Caco-2 (cell line): ENCODE measurements around the gene HOXC12. TPM values are rescaled to one million over a fixed set of nuclear protein-coding genes. Genes with fewer than 3 reads are reported as not detected.

ENCODE experiments used
- BruUV-seq: library from RNA; stranded (reverse); fragments of 400-500 nt; replicated peaks from 2 replicates; lab custom pipeline; 2021; lab: Mats Ljungman, UMichigan
- CTCF ChIA-PET: fragments of 300-600 bp; sonication (Branson Sonifier 250); formaldehyde crosslinking; loops from one replicate; lab custom pipeline; 2022; ENCODE audit warnings: antibody characterized with exemption; lab: Charles Lee
- POLR2A ChIA-PET: fragments of 300-600 bp; sonication (Branson Sonifier 250); formaldehyde crosslinking; loops from one replicate; lab custom pipeline; 2022; ENCODE audit warnings: antibody characterized with exemption; lab: Charles Lee
- DNase-seq, 2 experiments: peaks; one replicate each; pipeline versions ENCODE4 v3.0.0 to v3.0.0-alpha.2; 2020 to 2022
- H3K27me3 ChIP-seq: replicated peaks from 2 replicates; pipeline ENCODE4 v1.6.0; 2011; ENCODE audit warnings: low read length; ENCODE audit not compliant: control insufficient read depth, insufficient read depth
- H3K36me3 ChIP-seq: 2 replicates; pipeline ENCODE4 v1.5.1; 2011; ENCODE audit warnings: low read length; ENCODE audit not compliant: control insufficient read depth, insufficient read depth
- H3K4me1 ChIP-seq: fragments of 250-450 bp; sonication (Bioruptor Pico); 2 replicates; pipeline ENCODE4 v1.5.1; 2020; ENCODE audit warnings: mild to moderate bottlenecking
- H3K4me3 ChIP-seq: 2 replicates; pipeline ENCODE4 v1.5.1; 2011; ENCODE audit warnings: low read depth, mild to moderate bottlenecking, control low read depth, low read length
- H3K9me3 ChIP-seq: fragments of 250-450 bp; sonication (Bioruptor Pico); 2 replicates; pipeline ENCODE4 v1.5.1; 2020; ENCODE audit warnings: mild to moderate bottlenecking, moderate library complexity
- H3K27ac Mint-ChIP-seq: one replicate; pipeline ENCODE4 v1.8.0; 2022; ENCODE audit warnings: mixed read lengths; ENCODE audit not compliant: unreplicated experiment
- H3K27me3 Mint-ChIP-seq: one replicate; pipeline ENCODE4 v1.8.0; 2022; ENCODE audit warnings: mixed read lengths; ENCODE audit not compliant: insufficient read depth, unreplicated experiment
- H3K36me3 Mint-ChIP-seq: one replicate; pipeline ENCODE4 v1.8.0; 2022; ENCODE audit warnings: mild to moderate bottlenecking, mixed read lengths; ENCODE audit not compliant: insufficient read depth, unreplicated experiment
- H3K4me1 Mint-ChIP-seq: one replicate; pipeline ENCODE4 v1.8.0; 2022; ENCODE audit warnings: low read depth, mixed read lengths; ENCODE audit not compliant: unreplicated experiment
- H3K4me3 Mint-ChIP-seq: one replicate; pipeline ENCODE4 v1.8.0; 2022; ENCODE audit warnings: mild to moderate bottlenecking, moderate library complexity, mixed read lengths; ENCODE audit not compliant: unreplicated experiment
- H3K9me3 Mint-ChIP-seq: one replicate; pipeline ENCODE4 v1.8.0; 2022; ENCODE audit warnings: mixed read lengths; ENCODE audit not compliant: unreplicated experiment
- CTCF ChIP-seq, 2 experiments: fragments of 200-600 bp in 1 of 2; IDR thresholded peaks; 1 replicate in 1 of 2; 2 replicates in 1 of 2; pipeline versions ENCODE4 v1.5.1 to v1.8.0; 2011 to 2022; ENCODE audit warnings: antibody characterized with exemption in 1 of 2, control low read depth in 1 of 2, inconsistent platforms in 1 of 2, low read depth in 1 of 2, low read length in 1 of 2, mild to moderate bottlenecking in 1 of 2, moderate library complexity in 1 of 2; ENCODE audit not compliant: insufficient read depth in 1 of 2, severe bottlenecking in 1 of 2, unreplicated experiment in 1 of 2
- intact Hi-C: fragments of 100-400 bp; cut with micrococcal nuclease; formaldehyde crosslinking; loops from one replicate; pipeline ENCODE4 v1.10.0; 2022; ENCODE audit not compliant: unreplicated experiment
- total RNA-seq: library from RNA; stranded (reverse); gene quantifications from 2 replicates; pipeline ENCODE4 v1.2.3, GENCODE V29; 2022

The HOXC12 gene
- total RNA-seq, 1 experiment from 2014 or later, result 10.3 TPM

DNA sequence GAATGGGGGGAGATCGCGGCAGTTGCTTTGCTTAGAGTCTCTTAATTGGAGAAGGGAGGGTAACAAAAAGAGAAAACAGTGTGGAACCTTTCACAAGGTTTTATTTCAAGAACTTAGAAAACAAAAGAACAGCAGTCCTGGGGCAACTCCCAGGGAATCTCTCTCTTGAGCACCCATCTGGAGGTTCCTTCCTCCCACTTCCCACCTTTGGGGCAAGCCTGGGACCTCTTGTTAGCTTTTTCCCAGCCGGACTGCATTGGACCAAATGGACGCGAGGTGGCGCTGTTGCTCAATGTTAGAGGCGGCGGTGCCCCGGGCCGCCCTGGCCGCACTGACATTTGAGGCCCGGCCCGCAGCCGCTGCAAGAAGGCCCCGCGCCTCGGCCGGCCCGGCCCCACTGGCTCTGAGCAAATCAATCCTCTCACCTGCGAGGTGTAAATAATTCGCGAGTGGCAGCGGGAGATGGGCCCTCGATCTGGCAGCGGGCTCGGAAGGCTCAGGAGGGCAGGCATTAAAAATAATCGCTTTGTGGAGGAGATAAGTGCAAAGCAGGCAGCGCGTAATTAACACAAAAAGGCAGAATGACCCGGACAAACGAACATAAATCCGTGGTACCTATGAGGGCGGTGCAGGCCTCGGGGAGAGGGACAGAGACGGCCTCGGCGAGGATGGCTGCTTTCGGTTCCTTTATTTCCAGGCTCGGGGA is 51.3 kb downstream of the HOXC12 start:
- H3K27me3 ChIP-seq, result no peaks in the 10 kb centered on the region
- DNase-seq, result peak; percentile 82 to 92
- peak overlapping the region; percentile 58 for H3K27ac Mint-ChIP-seq
- peak overlapping the region; percentile 87 for H3K4me3 Mint-ChIP-seq
- no peaks in the 10 kb centered on the region for H3K36me3 ChIP-seq
- H3K4me1 Mint-ChIP-seq, result peaks cover 9% of the 10 kb centered on the region
- peak; percentile 85 to 90 for TF ChIP-seq CTCF (IDR thresholded peaks at IDR 0.05; ENCODE audit: insufficient read depth in 1 of 2, low read depth in 1 of 2, low read length in 1 of 2, severe bottlenecking in 1 of 2, unreplicated experiment in 1 of 2)
- peak overlapping the region; percentile 53 for H3K4me3 ChIP-seq
- intact Hi-C loops, result loop anchor here (1.0 kb wide), 7 partner anchors 22 to 209 kb away; partner anchors contain the start of gene HOXC6
- ChIA-PET POLR2A (interaction anchor here (0.5 to 2.1 kb wide), 6 partner anchors 11 to 825 kb away, joined by 3 to 25 read pairs (median 6); partner anchors contain the start of genes CSAD, HOXC5 and ZNF740), CTCF (interaction anchor here (0.6 to 5.3 kb wide), 26 partner anchors 8 to 319 kb away, joined by 3 to 84 read pairs (median 5); partner anchors contain the start of genes COPZ1, HOXC10, HOXC13 and HOXC5)
- H3K9me3 Mint-ChIP-seq, result no peaks in the 10 kb centered on the region
- TSS peak; percentile 80 for BruUV-seq
- no peaks in the 10 kb centered on the region for H3K27me3 Mint-ChIP-seq
- no peaks in the 10 kb centered on the region for H3K9me3 ChIP-seq
- peaks cover 6% of the 10 kb centered on the region for H3K36me3 Mint-ChIP-seq
- H3K4me1 ChIP-seq, result peaks cover 41% of the 10 kb centered on the region

DNA sequence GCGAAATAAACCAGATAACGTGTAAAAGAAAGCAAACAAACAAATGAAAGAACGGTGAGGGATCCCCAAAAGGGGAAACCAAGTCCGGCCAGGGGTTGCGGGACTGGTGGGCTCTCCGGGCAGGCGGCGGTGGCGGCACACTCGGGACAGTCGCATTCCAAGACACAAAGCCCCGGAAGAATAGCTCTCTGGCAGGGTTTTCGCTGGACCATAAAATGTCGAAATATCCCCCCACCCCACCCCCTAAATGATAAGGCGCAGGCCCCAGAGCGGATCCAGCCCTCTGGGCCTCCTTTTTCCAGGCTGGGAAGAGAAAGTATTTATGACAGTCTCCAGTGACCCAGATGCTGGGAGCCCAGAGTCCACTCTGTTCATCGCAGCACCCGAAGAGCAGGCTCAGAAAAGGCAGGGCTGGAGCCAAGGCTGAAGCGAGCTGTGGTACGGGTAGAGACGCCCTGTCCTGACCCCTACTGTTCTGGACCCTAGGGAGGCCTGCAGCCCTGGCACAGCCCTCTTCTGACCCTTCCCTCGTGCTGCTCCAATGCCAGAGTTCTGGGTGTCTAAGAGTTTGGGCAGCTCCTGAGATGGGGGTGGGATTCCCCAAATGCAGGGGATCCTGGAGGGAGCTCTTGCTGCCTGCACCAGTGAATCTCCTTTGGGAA is 52.0 kb downstream of the HOXC12 start:
- intact Hi-C loops, result loop anchor here (1.0 kb wide), 7 partner anchors 22 to 209 kb away; partner anchors contain the start of gene HOXC6
- H3K4me1 ChIP-seq, result peaks cover 47% of the 10 kb centered on the region
- BruUV-seq, result no TSS peak
- POLR2A ChIA-PET, result interaction anchor here (0.5 to 2.1 kb wide), 8 partner anchors 10 to 826 kb away, joined by 3 to 27 read pairs (median 7); partner anchors contain the start of genes CSAD, HOXC5 and ZNF740
- peak overlapping the region; percentile 58 for H3K27ac Mint-ChIP-seq
- H3K4me1 Mint-ChIP-seq, result peaks cover 16% of the 10 kb centered on the region
- no peaks in the 10 kb centered on the region for H3K36me3 ChIP-seq
- H3K9me3 Mint-ChIP-seq, result no peaks in the 10 kb centered on the region
- TF ChIP-seq CTCF (IDR thresholded peaks at IDR 0.05; ENCODE audit: insufficient read depth in 1 of 2, low read depth in 1 of 2, low read length in 1 of 2, severe bottlenecking in 1 of 2, unreplicated experiment in 1 of 2), result peak in 1 of 2 experiments; percentile 2
- H3K27me3 ChIP-seq, result no peaks in the 10 kb centered on the region
- no peaks in the 10 kb centered on the region for H3K27me3 Mint-ChIP-seq
- peak overlapping the region; percentile 53 for H3K4me3 ChIP-seq
- H3K36me3 Mint-ChIP-seq, result peaks cover 6% of the 10 kb centered on the region
- no peaks in the 10 kb centered on the region for H3K9me3 ChIP-seq
- peak overlapping the region; percentile 87 for H3K4me3 Mint-ChIP-seq
- DNase-seq, result peak; percentile 74 to 84
- CTCF ChIA-PET, result interaction anchor here (0.6 to 5.3 kb wide), 21 partner anchors 10 to 381 kb away, joined by 3 to 84 read pairs (median 8); partner anchors contain the start of genes ATF7, HOXC10, HOXC5 and HOXC6
